Measurements from ENCODE around the gene P2RY8.

Gene P2RY8

GRCh38 chrX:1463581-1463980, 73.4 kb downstream of the P2RY8 start (continued):
- no peak for TF ChIP-seq KLF17 (tag by site-specific recombination; IDR thresholded peaks at IDR 0.05)
- TF ChIP-seq PRDM1 (tag by site-specific recombination; IDR thresholded peaks at IDR 0.05) = no peak

- TF ChIP-seq PRDM10 (tag by site-specific recombination; IDR thresholded peaks at IDR 0.05) (peak; percentile 77), SP3 (tag by site-specific recombination; IDR thresholded peaks at IDR 0.05) (0 out of 2 replicates have a peak, but pooled peaks have one; percentile 14), ZBTB44 (tag by site-specific recombination; IDR thresholded peaks at IDR 0.05) (no peak)
- no peaks in the 10 kb centered on the region for H3K4me1 ChIP-seq (ENCODE audit: control insufficient read depth, insufficient read depth, low read length)
- no peak overlapping the region for H3K27ac ChIP-seq (ENCODE audit: extremely low read depth, low read depth, low read length)
- H3K36me3 ChIP-seq (ENCODE audit: control insufficient read depth in 2 of 2, insufficient read depth in 1 of 2, low read length in 2 of 2) = no peaks in the 10 kb centered on the region
- POLR2A ChIA-PET = no interaction called here
- CTCF ChIA-PET = no interaction called here
- no peak overlapping the region for H3K4me3 ChIP-seq (ENCODE audit: low read depth, low read length)
- no peaks in the 10 kb centered on the region for H3K9me3 ChIP-seq (ENCODE audit: control insufficient read depth, insufficient read depth, low read depth, low read length)
Measured at GRCh38 chrX:1462596-1463251, 74.3 kb downstream of the P2RY8 start.

GRCh38 chrX:1462110-1462509, 74.9 kb downstream of the P2RY8 start:
- CTCF ChIA-PET = no interaction called here
- no peaks in the 10 kb centered on the region for H3K4me1 ChIP-seq (ENCODE audit: control insufficient read depth, insufficient read depth, low read length)
- TF ChIP-seq ZNF768 (tag by site-specific recombination; IDR thresholded peaks at IDR 0.05) = no peak
- TF ChIP-seq ZNF112 (tag by site-specific recombination; IDR thresholded peaks at IDR 0.05) = no peak
- no peak for TF ChIP-seq ZNF510 (tag by site-specific recombination; IDR thresholded peaks at IDR 0.05; ENCODE audit: insufficient replicate concordance)
- TF ChIP-seq ZNF10 (tag by site-specific recombination; IDR thresholded peaks at IDR 0.05) = no peak
- TF ChIP-seq ZNF785 (tag by site-specific recombination; IDR thresholded peaks at IDR 0.05) = no peak
- no peak for TF ChIP-seq ZNF596 (tag by site-specific recombination; IDR thresholded peaks at IDR 0.05)
- TF ChIP-seq PRDM4 (tag by site-specific recombination; IDR thresholded peaks at IDR 0.05) = no peak
- no peak for TF ChIP-seq ZNF221 (tag by site-specific recombination; IDR thresholded peaks at IDR 0.05; ENCODE audit: borderline replicate concordance)
- no peak for TF ChIP-seq ZNF76 (tag by site-specific recombination; IDR thresholded peaks at IDR 0.05; ENCODE audit: borderline replicate concordance, low read depth)
- no peak for TF ChIP-seq SCRT2 (tag by site-specific recombination; IDR thresholded peaks at IDR 0.05)
- TF ChIP-seq AEBP2 (tag by site-specific recombination; IDR thresholded peaks at IDR 0.05; ENCODE audit: borderline replicate concordance) = no peak
- no peak for TF ChIP-seq ZNF37A (tag by site-specific recombination; IDR thresholded peaks at IDR 0.05)
- no peak for TF ChIP-seq TRIM28 (IDR thresholded peaks at IDR 0.05; ENCODE audit: borderline replicate concordance, low read length)
- TF ChIP-seq ZNF777 (tag by site-specific recombination; IDR thresholded peaks at IDR 0.05; ENCODE audit: borderline replicate concordance) = no peak
- no peak for TF ChIP-seq ZNF184 (tag by site-specific recombination; IDR thresholded peaks at IDR 0.05)
- TF ChIP-seq ZNF202 (tag by site-specific recombination; IDR thresholded peaks at IDR 0.05; ENCODE audit: borderline replicate concordance) = no peak
- TF ChIP-seq ZBTB6 (tag by site-specific recombination; IDR thresholded peaks at IDR 0.05) = no peak

More at GRCh38 chrX:1462110-1462509, 74.9 kb downstream of the P2RY8 start:
- Histone ChIP-seq H3K9me3 (ENCODE audit: control insufficient read depth, insufficient read depth, low read depth, low read length) (no peaks in the 10 kb centered on the region), H3K27ac (ENCODE audit: extremely low read depth, low read depth, low read length) (no peak overlapping the region), H3K4me3 (ENCODE audit: low read depth, low read length) (no peak overlapping the region), H3K36me3 (ENCODE audit: control insufficient read depth in 2 of 2, insufficient read depth in 1 of 2, low read length in 2 of 2) (no peaks in the 10 kb centered on the region)
- POLR2A ChIA-PET = no interaction called here

All from HEK293 (cell line).